HG02973 (cell line): ENCODE results near the gene CAMKV.
"Not testable (repeated sequence)": the region's sequence is repeated elsewhere in the genome, so short reads cannot be mapped to it uniquely, and the experiment has no call there.

ENCODE experiments used
- ATAC-seq: cut with Tn5 transposase; IDR thresholded peaks from one replicate; pipeline ENCODE4 v1.9.1; 2021; ENCODE audit warnings: moderate library complexity; ENCODE audit not compliant: unreplicated experiment

Gene CAMKV

GRCh38 chr3:49855662-49856061 lies 14.0 kb downstream of the CAMKV start:
- ATAC-seq = no peak

GRCh38 chr3:49845694-49846093 lies 24.0 kb downstream of the CAMKV start:
- no peak for ATAC-seq

- ATAC-seq = no peak
Measured at GRCh38 chr3:49844464-49845183, 25.1 kb downstream of the CAMKV start.

GRCh38 chr3:49842843-49843517 lies 26.7 kb downstream of the CAMKV start:
- no peak for ATAC-seq

GRCh38 chr3:49841806-49842205 lies 27.9 kb downstream of the CAMKV start:
- ATAC-seq = no peak

GRCh38 chr3:49841126-49841696 lies 28.5 kb downstream of the CAMKV start:
- ATAC-seq = no peak

GRCh38 chr3:49840388-49840787 lies 29.3 kb downstream of the CAMKV start:
- no peak for ATAC-seq

GRCh38 chr3:49839193-49839809 lies 30.4 kb downstream of the CAMKV start:
- no peak for ATAC-seq

GRCh38 chr3:49831341-49831740 lies 38.4 kb downstream of the CAMKV start:
- ATAC-seq = no peak

- ATAC-seq = no peak
Measured at GRCh38 chr3:49826016-49826415, 43.7 kb downstream of the CAMKV start.

GRCh38 chr3:49823131-49823530 lies 46.6 kb downstream of the CAMKV start:
- not testable (repeated sequence) for ATAC-seq

- ATAC-seq = no peak
Measured at GRCh38 chr3:49813497-49814174, 56.1 kb downstream of the CAMKV start, which contains the start of gene UBA7. Gene UBA7, minus strand, starts transcription at chr3:49813953. Its CDS starts 166 bp downstream, at chr3:49813787.

- ATAC-seq = no peak
Measured at GRCh38 chr3:49812916-49813496, 56.7 kb downstream of the CAMKV start.
